Ecto neural progenitor cell (in vitro differentiated cells): ENCODE results near the gene FGFBP2.

Source experiments
- DNase-seq: peaks from one replicate; pipeline ENCODE4 v3.0.0-alpha.2; 2018; ENCODE audit warnings: low spot score

FGFBP2 gene

GRCh38 chr4:15968551-15969300 is 5.8 kb upstream of the FGFBP2 start:
- no peak for DNase-seq

DNA sequence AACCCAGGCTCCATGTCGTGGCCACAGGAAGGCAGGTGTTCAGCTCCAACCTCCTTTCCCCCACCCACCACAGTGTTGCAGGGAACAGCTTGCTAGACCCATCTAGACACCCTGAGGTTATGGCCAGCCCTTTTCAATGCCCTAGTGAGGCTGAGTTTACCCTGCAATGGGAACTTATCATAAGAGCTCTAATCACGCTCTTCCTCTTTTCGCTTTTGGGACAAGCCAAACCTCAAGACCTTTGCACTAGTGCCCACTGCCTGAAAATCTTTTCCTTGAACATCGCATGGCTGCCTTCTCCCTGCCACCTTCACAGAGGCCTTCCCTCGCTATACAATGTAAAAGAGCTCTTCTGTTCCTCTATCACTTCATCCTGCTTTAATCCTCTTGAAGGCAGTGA is 2.4 kb upstream of the FGFBP2 start:
- DNase-seq = no peak

DNA sequence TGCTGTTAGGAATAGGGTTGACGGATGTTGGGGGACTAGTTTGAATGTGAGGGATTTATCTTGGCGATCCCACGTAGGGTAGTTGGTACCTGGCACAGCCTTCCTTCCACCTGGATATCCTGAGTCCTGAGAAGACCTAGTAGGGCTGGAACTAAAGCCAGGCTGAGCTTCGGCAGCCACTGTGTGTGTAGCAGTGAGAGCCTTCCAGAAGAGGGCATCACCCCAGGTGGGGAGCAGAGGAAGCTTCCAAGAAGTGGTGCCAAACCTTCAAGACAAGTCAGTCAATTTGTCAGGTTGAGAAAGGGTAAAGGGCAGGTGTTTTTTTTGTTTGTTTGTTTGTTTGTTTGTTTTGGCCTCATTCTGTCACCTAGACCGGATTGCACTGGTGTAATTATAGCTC is 1.2 kb upstream of the FGFBP2 start:
- DNase-seq = no peak

DNA sequence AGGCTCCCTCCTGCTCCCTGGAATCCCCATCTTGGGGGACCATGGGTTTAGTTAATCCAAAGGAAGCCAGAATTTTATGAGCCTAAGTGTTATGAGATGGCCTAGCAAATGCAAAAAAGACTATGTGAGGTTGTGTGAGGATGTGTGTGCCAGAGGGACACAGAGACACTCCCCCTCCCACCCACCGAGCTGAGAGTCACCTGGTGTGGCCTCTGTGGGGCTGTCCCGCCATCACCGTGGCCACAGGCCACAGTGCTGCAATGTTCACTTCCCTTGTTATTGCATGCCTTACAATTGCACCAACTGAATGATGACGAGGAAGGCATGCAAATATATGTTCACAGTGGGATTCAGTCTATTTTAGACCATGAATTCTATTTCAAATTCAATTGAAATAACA is 601 bp upstream of the FGFBP2 start:
- no peak for DNase-seq

DNA sequence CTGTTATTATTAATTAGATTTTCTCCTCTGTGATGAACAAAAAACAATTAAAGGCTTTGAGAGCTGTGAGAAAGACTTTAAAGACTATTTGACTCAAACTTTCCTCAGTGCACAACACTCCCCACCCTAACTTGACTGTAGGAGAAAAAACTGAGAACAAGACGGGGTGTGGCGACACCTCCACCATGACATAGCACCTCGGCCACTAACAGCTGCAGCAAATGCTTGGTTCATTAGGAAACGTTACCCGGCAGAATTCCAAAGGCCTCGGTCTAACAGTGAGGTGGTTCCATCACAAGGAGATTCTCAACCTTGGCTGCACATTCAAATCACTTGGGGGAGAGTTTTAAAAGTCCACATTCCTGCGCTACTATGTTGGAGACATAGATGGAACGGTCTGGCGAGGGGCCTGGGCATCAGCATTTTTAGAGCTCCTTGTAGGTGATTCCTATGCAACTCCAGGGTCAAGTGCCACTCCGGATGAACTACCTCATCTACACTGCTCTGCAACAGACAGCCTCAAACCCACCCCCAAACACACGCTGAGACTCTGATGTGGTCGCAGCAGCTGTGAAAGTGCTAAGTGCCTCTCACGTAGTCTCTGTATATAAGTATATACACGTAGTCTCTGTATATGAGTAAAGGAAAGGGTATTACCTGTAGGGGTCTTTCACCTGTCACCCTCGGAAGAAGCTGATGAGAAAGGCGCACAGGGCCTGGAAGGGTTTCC is 1.0 kb downstream of the FGFBP2 start:
- no peak for DNase-seq

- DNase-seq = no peak
Measured at GRCh38 chr4:15958562-15958961, 4.4 kb downstream of the FGFBP2 start.

DNA sequence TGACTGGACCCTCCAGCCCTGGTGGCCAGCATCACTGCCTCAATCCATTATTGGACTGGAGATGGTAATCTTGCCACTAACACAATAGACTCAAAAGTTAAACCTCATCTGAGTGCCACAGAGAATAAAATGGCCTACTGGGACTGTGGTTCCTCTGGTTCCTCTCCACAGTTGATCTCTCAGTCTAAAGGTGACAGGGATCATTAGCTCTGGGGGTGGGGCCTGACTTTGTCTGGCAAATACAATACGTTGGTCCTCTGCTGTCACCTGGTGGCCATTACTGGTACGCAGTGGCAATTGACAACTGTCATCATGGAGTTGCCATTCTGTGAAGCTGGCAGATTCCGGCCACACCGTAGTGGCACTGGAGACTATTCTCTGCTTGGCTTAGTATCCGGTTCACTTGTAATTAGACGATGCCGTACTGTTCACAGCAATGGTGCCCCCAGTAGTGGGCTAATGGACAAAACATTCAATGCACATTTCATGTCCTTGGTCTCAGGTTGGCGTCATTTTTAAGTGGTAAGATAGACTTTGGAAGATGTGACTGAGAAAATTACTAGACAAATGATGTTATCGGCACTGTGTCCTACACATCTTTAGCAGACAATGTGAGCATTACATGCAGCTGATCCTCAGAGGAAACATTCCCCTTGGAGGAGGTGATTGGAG is 6.7 kb downstream of the FGFBP2 start:
- DNase-seq = peak; percentile 84

- DNase-seq = no peak
Measured at GRCh38 chr4:15955670-15956069, 7.3 kb downstream of the FGFBP2 start.

DNA sequence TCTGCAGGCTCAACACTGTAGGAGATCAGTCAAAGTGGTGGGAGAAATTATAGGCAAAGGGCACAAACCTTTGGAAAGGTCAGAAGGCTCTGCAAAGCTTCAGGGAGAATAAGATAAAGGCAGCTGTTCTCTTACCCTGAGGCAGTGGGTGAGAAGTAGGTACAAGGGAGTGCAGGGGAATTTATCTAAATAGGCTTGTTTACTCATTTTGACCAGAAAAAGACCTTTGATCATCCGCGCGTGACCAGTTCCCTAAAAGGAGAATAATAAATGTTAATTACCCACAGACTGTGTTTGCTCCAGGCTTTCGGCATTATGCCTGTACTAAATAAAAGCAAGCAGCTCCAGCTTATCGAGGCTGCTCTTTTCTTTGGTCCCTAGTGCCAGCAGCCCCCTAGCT is 9.3 kb downstream of the FGFBP2 start:
- DNase-seq = no peak

DNA sequence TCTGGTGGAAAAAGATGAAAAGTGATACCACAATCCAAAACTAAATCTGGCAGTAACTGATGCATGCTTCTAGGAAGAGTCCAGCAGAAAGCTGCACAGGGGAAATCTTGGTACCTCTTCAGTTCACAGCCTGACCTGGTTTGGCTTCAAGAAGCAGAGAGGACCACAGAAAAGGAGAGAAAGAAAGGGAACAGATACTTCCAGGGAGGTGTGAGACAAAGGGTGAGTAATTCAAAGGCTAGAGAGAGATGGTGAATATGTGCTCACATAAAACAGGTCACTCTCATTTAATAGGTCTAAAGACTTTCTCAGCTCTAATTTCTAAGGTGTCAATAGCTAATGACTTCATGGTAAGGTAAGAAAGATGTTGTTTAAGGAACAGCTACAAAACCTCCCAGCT is 11.2 kb downstream of the FGFBP2 start:
- no peak for DNase-seq

DNA sequence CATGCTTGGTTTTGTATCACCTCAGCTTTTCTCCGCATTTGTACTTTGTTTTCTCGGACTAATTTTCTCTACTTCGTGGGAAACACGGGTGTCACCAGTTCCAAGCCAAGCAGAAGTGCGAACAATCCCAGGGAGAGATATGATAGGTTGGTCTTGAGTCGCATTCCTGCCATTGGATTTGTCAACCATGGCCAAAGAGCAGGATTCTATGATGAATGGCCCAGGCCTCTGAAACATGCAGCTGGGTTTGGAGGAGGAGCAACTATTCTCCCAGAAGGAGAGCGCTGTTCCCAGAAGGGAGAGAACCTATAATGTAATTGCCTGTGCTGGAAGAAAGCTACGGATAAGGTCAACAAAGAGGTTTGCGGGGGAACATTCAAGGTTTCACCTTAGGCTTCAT is 14.1 kb downstream of the FGFBP2 start:
- DNase-seq = no peak

DNA sequence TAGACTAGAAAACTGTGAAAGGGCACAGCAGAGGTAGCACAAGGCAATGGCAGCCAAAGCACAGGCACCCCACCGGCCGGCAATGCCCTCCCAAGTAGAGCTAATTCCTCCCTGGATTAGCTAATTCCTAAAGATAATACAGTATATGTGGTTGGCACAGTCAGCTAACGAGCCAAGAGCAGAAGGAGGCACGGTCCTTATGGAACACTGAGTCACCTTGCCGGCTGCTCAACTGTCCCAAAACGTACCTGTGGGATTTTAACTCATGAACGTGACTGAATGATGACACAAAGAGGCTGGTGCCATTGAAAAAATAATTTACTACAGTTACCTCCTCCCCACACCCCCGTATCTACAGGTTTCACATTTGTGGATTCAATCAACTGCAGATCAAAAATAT is 15.3 kb downstream of the FGFBP2 start:
- no peak for DNase-seq

DNA sequence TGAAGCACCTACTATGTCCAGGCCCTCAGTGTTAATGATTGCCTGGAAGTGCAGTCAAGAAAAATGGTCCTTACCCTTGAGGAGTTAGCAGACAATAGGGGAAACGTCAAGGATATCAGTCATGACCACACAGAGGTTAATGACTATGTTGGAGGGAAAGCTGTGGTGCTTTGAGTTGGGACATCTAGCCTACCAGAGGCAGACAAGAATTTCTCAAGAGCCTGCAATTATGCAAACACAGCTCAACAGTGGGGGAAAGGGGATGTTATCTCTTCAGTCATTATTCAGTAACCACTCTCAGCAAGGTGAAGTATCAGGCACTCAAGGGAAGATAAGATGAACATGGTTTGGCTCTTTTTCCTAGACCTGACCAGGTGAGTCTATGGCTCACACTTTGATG is 17.5 kb downstream of the FGFBP2 start:
- no peak for DNase-seq

DNA sequence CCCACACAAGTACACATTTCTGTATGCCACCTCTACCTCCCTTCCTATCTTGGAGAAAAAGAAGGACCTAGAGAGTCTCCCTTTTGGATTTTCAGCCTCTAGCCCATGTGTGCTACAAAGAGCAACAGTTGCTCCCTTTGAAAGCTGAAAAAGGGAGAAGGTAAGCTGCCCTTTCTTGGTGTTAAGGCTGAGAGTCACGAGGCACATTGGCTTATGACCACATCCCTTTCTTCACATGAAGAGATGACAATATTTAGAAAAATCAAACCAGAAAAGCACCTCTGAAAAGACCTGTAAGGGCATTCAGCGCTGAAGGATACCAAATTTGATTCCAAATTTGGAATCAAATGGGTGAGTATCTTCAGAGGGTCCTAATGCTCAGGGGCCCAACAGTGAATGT is 18.1 kb downstream of the FGFBP2 start:
- DNase-seq = no peak

DNA sequence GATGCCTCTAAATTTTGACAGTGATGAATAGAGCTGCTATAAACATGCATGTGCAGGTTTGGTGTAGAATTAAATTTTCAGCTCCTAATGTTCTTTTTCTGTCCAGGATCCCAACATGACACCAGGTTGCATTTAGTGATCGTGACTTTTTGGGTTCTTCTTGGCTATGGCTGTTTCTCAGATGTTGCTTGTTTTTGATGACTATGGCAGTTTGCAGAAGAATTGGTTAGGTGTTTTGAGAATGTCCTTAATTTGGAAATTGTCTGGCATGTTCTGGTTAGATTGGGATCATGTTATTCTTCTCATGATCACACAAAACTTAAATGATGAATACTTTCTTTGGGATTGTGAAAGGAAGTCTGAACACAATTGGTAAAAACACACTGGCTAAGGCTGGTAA is 20.7 kb downstream of the FGFBP2 start:
- DNase-seq = no peak

GRCh38 chr4:15938640-15939039 is 24.3 kb downstream of the FGFBP2 start, which contains the start of gene FGFBP1:
Gene FGFBP1 (minus strand): TSS chr4:15938740. CDS start chr4:15936632, 2,108 bp downstream.
- DNase-seq = no peak

DNA sequence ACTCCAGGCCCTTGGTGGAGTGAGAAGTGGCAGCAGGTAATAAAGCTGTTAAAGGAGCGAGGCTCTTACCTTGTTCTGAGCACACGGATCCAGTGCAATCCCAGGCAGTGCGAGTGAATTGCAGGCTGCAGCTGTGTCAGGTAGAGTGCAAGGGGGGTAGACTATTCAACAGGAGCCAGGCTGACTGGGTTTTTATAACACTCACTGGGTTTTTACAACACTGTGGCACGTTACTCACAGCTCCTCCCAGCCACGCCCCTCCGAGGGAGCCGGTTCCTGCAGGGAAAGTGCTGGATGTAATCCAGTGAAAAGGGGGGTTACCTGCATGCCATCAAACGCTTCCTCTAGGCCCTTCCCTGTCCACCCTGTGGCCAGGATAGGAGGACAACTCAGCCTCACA is 24.8 kb downstream of the FGFBP2 start:
- no peak for DNase-seq

GRCh38 chr4:15936495-15936894 is 26.5 kb downstream of the FGFBP2 start:
- DNase-seq = no peak

DNA sequence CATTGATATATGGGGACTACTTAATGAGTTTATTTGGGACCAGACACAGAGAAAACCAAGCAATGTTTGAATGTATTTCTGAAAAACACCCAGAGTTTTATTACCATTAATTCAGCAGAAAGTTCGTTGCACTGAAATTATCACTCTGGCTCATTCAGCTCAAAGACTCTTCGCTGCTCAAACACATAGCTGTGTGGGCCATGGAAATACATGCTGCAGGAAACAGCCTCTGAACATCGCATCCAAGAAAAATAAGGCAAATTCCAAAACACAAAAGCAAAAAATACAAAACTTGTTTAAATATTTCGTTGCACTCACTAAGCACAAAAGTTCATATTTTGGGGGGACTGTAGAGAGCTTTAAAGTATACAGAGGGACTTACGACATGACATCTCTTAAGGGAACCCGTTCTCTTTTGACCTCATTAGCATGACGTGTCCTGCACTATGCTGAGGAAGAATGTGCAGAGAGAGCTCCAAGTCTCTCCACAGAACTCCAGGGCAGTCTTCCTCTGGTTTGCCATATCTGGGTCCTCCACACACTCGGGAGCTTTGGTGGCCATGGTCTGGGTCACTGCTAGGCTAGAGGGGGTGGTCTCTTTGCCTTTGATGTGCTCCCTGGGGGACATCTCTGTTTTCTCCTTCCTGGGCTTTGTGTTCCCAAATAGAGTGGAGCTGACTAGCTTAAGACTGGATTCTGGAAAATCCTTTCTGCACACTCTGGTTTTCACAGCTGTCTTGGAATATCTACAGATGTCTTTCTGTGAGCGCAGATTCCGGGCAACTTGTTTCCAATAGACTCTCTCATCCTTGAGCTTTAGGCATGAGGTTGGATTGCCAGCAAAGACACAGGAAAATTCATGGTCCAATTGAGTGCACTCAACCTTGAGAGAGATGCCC is 27.2 kb downstream of the FGFBP2 start:
- no peak for DNase-seq

GRCh38 chr4:15934259-15934658 is 28.7 kb downstream of the FGFBP2 start:
- no peak for DNase-seq

GRCh38 chr4:15931451-15932210 is 31.3 kb downstream of the FGFBP2 start:
- DNase-seq = no peak
